BLaER1 (cell line): Measurements from ENCODE around the gene AATF.

Source experiments
- H3K27ac ChIP-seq: shearing (Covaris generic); formaldehyde crosslinking; 2 replicates; pipeline ENCODE4 v1.8.1; 2022
- H3K27me3 ChIP-seq: shearing (Covaris generic); formaldehyde crosslinking; 2 replicates; pipeline ENCODE4 v1.8.1; 2022
- H3K36me3 ChIP-seq: shearing (Covaris generic); formaldehyde crosslinking; 2 replicates; pipeline ENCODE4 v1.8.1; 2022
- H3K4me1 ChIP-seq: shearing (Covaris generic); formaldehyde crosslinking; 2 replicates; pipeline ENCODE4 v1.8.1; 2022
- H3K4me2 ChIP-seq: shearing (Covaris generic); formaldehyde crosslinking; 2 replicates; pipeline ENCODE4 v1.8.1; 2022
- H3K4me3 ChIP-seq: shearing (Covaris generic); formaldehyde crosslinking; 2 replicates; pipeline ENCODE4 v1.8.1; 2022
- H3K9ac ChIP-seq: shearing (Covaris generic); formaldehyde crosslinking; 2 replicates; pipeline ENCODE4 v1.8.1; 2022
- H3K9me3 ChIP-seq: shearing (Covaris generic); formaldehyde crosslinking; 2 replicates; pipeline ENCODE4 v1.8.1; 2022
- H4K20me1 ChIP-seq: shearing (Covaris generic); formaldehyde crosslinking; 2 replicates; pipeline ENCODE4 v1.8.1; 2022
- Cebpa-rat ChIP-seq: shearing (Covaris generic); IDR thresholded peaks from 2 replicates; pipeline ENCODE4 v1.8.1; 2022

Gene AATF

GRCh38 chr17:37092071-37092470 is 143.3 kb downstream of the AATF start:
- Histone ChIP-seq H3K27ac (no peak overlapping the region), H3K4me2 (no peak overlapping the region), H3K4me1 (peaks cover 40% of the 10 kb centered on the region), H3K9ac (no peak overlapping the region), H4K20me1 (no peaks in the 10 kb centered on the region), H3K4me3 (no peak overlapping the region), H3K9me3 (no peaks in the 10 kb centered on the region), H3K27me3 (no peaks in the 10 kb centered on the region), H3K36me3 (peaks cover 81% of the 10 kb centered on the region)
- no peak for TF ChIP-seq Cebpa-rat

- Histone ChIP-seq H3K9ac (no peak overlapping the region), H3K36me3 (peaks cover 81% of the 10 kb centered on the region), H3K4me1 (peaks cover 40% of the 10 kb centered on the region), H3K4me3 (no peak overlapping the region), H4K20me1 (no peaks in the 10 kb centered on the region), H3K4me2 (no peak overlapping the region), H3K27ac (no peak overlapping the region), H3K9me3 (no peaks in the 10 kb centered on the region), H3K27me3 (no peaks in the 10 kb centered on the region)
- TF ChIP-seq Cebpa-rat: no peak
Measured at GRCh38 chr17:37092701-37093100, 143.9 kb downstream of the AATF start.

- Histone ChIP-seq H3K36me3 (peaks cover 83% of the 10 kb centered on the region), H3K4me3 (no peak overlapping the region), H3K4me1 (peaks cover 27% of the 10 kb centered on the region), H3K9me3 (no peaks in the 10 kb centered on the region), H4K20me1 (no peaks in the 10 kb centered on the region), H3K4me2 (no peak overlapping the region), H3K27me3 (no peaks in the 10 kb centered on the region), H3K27ac (no peak overlapping the region), H3K9ac (no peak overlapping the region)
- TF ChIP-seq Cebpa-rat: no peak
Measured at GRCh38 chr17:37094391-37094790, 145.6 kb downstream of the AATF start.

GRCh38 chr17:37096071-37096470 is 147.3 kb downstream of the AATF start:
- H3K36me3 ChIP-seq: peaks cover 98% of the 10 kb centered on the region

GRCh38 chr17:37097154-37097553 is 148.4 kb downstream of the AATF start:
- Histone ChIP-seq H3K4me1 (no peaks in the 10 kb centered on the region), H3K36me3 (peaks cover 98% of the 10 kb centered on the region), H4K20me1 (no peaks in the 10 kb centered on the region), H3K4me3 (no peak overlapping the region), H3K27ac (no peak overlapping the region), H3K27me3 (no peaks in the 10 kb centered on the region), H3K9ac (no peak overlapping the region), H3K9me3 (no peaks in the 10 kb centered on the region), H3K4me2 (no peak overlapping the region)
- TF ChIP-seq Cebpa-rat: no peak

More at GRCh38 chr17:37096071-37096470, 147.3 kb downstream of the AATF start:
- no peak for TF ChIP-seq Cebpa-rat
- Histone ChIP-seq H3K27me3 (no peaks in the 10 kb centered on the region), H3K4me2 (no peak overlapping the region), H3K9me3 (no peaks in the 10 kb centered on the region), H3K4me3 (no peak overlapping the region), H3K4me1 (peaks cover 10% of the 10 kb centered on the region), H3K27ac (no peak overlapping the region), H3K9ac (no peak overlapping the region), H4K20me1 (no peaks in the 10 kb centered on the region)

- Histone ChIP-seq H3K36me3 (peaks cover 98% of the 10 kb centered on the region), H3K4me3 (no peak overlapping the region), H3K4me2 (no peak overlapping the region), H3K27ac (no peak overlapping the region), H3K9me3 (no peaks in the 10 kb centered on the region), H4K20me1 (no peaks in the 10 kb centered on the region), H3K27me3 (no peaks in the 10 kb centered on the region), H3K9ac (no peak overlapping the region), H3K4me1 (no peaks in the 10 kb centered on the region)
- no peak for TF ChIP-seq Cebpa-rat
Measured at GRCh38 chr17:37098152-37098551, 149.4 kb downstream of the AATF start.

GRCh38 chr17:37098910-37099664 is 150.3 kb downstream of the AATF start:
- H3K36me3 ChIP-seq: peaks cover 98% of the 10 kb centered on the region
- H3K27me3 ChIP-seq: no peaks in the 10 kb centered on the region
- no peaks in the 10 kb centered on the region for H3K9me3 ChIP-seq
- no peak overlapping the region for H3K27ac ChIP-seq
- H3K4me1 ChIP-seq: no peaks in the 10 kb centered on the region
- H3K4me3 ChIP-seq: no peak overlapping the region
- no peak overlapping the region for H3K9ac ChIP-seq
- TF ChIP-seq Cebpa-rat: no peak
- no peaks in the 10 kb centered on the region for H4K20me1 ChIP-seq
- H3K4me2 ChIP-seq: no peak overlapping the region

GRCh38 chr17:37100231-37100630 is 151.5 kb downstream of the AATF start:
- Histone ChIP-seq H3K27ac (no peak overlapping the region), H3K9me3 (no peaks in the 10 kb centered on the region), H3K27me3 (no peaks in the 10 kb centered on the region), H4K20me1 (no peaks in the 10 kb centered on the region), H3K36me3 (peaks cover 98% of the 10 kb centered on the region), H3K4me3 (no peak overlapping the region), H3K9ac (no peak overlapping the region), H3K4me1 (no peaks in the 10 kb centered on the region), H3K4me2 (no peak overlapping the region)
- no peak for TF ChIP-seq Cebpa-rat

GRCh38 chr17:37101306-37101705 is 152.6 kb downstream of the AATF start:
- no peak overlapping the region for H3K27ac ChIP-seq
- no peak overlapping the region for H3K4me3 ChIP-seq
- no peak for TF ChIP-seq Cebpa-rat
- H3K4me1 ChIP-seq: no peaks in the 10 kb centered on the region
- peaks cover 93% of the 10 kb centered on the region for H3K36me3 ChIP-seq
- no peak overlapping the region for H3K9ac ChIP-seq
- no peaks in the 10 kb centered on the region for H3K27me3 ChIP-seq
- H3K9me3 ChIP-seq: no peaks in the 10 kb centered on the region
- no peaks in the 10 kb centered on the region for H4K20me1 ChIP-seq
- H3K4me2 ChIP-seq: no peak overlapping the region

- Histone ChIP-seq H3K27me3 (no peaks in the 10 kb centered on the region), H3K9me3 (no peaks in the 10 kb centered on the region), H3K4me2 (no peak overlapping the region), H3K4me1 (no peaks in the 10 kb centered on the region), H3K9ac (no peak overlapping the region), H4K20me1 (no peaks in the 10 kb centered on the region), H3K27ac (no peak overlapping the region), H3K4me3 (no peak overlapping the region), H3K36me3 (peaks cover 92% of the 10 kb centered on the region)
- no peak for TF ChIP-seq Cebpa-rat
Measured at GRCh38 chr17:37103231-37103630, 154.5 kb downstream of the AATF start.

- Histone ChIP-seq H3K4me2 (no peak overlapping the region), H3K4me3 (no peak overlapping the region), H3K27ac (no peak overlapping the region), H3K36me3 (peaks cover 92% of the 10 kb centered on the region), H3K9ac (no peak overlapping the region), H4K20me1 (no peaks in the 10 kb centered on the region), H3K27me3 (no peaks in the 10 kb centered on the region), H3K4me1 (no peaks in the 10 kb centered on the region), H3K9me3 (no peaks in the 10 kb centered on the region)
- TF ChIP-seq Cebpa-rat: no peak
Measured at GRCh38 chr17:37106049-37106448, 157.3 kb downstream of the AATF start.
